ENCODE measurements around the gene TOGARAM1.

DNA sequence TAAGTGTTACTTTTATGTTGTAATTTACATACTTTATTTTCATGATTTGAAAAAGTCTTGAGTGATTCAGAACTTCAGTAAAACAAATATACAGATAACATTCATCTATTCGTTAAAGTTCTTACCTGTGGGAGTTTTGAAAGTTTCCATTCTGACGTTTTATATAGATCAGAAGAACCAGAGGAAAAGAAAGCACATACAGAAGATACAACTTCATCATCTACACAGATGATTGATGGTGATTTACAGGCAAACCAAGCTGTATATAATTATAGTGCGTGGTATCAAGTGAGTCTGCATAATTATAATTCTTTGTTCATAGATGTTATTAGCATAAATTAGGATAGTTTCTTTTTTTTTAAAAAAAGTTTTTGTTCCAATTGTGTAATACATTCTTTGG lies 152.3 kb downstream of the TOGARAM1 start:
- TF ChIP-seq, protein P1, sequence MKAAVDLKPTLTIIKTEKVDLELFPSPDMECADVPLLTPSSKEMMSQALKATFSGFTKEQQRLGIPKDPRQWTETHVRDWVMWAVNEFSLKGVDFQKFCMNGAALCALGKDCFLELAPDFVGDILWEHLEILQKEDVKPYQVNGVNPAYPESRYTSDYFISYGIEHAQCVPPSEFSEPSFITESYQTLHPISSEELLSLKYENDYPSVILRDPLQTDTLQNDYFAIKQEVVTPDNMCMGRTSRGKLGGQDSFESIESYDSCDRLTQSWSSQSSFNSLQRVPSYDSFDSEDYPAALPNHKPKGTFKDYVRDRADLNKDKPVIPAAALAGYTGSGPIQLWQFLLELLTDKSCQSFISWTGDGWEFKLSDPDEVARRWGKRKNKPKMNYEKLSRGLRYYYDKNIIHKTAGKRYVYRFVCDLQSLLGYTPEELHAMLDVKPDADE (conservative IDR thresholded peaks at IDR 0.05; ENCODE audit: control insufficient read depth, low read depth, low read length): no peak
- TF ChIP-seq MAFK (IDR thresholded peaks at IDR 0.05; ENCODE audit: low read length) (no peak), EZH2 (IDR thresholded peaks at IDR 0.05; ENCODE audit: borderline replicate concordance, low read depth, low read length) (no peak), BRF1 (IDR thresholded peaks at IDR 0.05; ENCODE audit: borderline replicate concordance, extremely low read depth, insufficient read length) (no peak), LEF1 (IDR thresholded peaks at IDR 0.05) (no peak), JUND (IDR thresholded peaks at IDR 0.05; ENCODE audit: borderline replicate concordance, low read depth, low read length) (no peak), JUND (tag; IDR thresholded peaks at IDR 0.05; ENCODE audit: borderline replicate concordance, low read depth, low read length) (no peak)
- TF ChIP-seq, protein P2, sequence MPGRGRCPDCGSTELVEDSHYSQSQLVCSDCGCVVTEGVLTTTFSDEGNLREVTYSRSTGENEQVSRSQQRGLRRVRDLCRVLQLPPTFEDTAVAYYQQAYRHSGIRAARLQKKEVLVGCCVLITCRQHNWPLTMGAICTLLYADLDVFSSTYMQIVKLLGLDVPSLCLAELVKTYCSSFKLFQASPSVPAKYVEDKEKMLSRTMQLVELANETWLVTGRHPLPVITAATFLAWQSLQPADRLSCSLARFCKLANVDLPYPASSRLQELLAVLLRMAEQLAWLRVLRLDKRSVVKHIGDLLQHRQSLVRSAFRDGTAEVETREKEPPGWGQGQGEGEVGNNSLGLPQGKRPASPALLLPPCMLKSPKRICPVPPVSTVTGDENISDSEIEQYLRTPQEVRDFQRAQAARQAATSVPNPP (IDR thresholded peaks at IDR 0.05; ENCODE audit: borderline replicate concordance, insufficient read depth, insufficient read length): no peak
